GM19468 (cell line): ENCODE measurements around the gene IRF9.

Experiments
- ATAC-seq: cut with Tn5 transposase; IDR thresholded peaks from one replicate; pipeline ENCODE4 v1.9.1; 2021; ENCODE audit warnings: mild to moderate bottlenecking, moderate library complexity, moderate number of reproducible peaks; ENCODE audit not compliant: unreplicated experiment; ENCODE audit errors: extremely low read depth

The IRF9 gene

DNA sequence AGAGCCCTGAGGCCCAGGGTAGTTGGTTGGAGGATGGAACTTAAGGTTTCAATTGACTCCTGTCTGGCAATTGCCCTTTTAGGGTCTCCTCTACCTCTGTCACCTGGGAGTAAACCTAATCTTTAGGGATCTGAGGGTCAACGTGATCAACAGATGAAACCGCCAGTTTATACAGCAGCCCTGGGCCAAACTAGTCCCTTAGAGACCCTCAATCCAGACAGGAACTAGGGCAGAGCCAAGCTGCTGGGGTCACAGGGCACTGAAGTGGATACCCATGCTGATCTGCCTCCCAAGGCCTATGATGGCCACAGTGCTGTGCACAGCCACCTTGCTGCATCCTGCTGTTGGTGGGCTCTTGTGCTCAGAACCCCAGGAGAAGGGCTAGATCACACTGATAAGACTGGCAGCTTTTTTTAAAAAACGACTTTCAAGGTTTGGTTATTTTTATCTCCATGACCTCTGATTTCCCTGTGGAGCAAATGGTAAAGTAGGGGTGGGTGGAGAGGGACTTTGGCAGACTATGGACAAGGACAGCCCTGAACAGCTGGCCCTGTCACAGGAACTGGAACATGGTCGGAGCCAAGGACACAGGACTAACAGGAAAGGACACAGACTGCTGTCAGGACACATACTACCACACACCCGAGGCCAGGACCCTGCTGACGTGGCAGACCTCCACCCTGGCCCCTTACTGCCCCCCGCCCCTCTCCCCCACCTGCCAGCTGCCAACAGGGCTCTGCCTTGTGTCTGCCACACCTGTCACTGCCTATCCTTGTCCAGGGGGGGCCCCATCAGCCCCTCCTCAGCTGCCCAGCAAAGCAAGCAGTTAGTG is 30.1 kb upstream of the IRF9 start:
- no peak for ATAC-seq

DNA sequence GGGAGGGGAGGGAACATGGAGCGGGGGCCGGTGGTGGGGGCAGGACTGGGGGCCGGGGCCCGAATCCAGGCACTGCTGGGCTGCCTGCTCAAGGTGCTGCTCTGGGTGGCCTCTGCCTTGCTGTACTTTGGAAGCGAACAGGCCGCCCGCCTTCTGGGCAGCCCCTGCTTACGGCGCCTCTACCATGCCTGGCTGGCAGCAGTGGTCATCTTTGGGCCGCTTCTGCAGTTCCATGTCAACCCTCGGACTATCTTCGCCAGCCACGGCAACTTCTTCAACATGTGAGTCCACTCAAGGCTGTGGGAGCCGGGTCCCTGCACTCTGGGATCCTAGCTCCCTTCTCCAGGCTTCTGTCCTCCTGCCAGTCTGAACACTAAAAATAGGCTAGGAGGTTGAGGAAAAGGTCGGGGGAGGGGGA is 29.5 kb upstream of the IRF9 start:
- no peak for ATAC-seq

DNA sequence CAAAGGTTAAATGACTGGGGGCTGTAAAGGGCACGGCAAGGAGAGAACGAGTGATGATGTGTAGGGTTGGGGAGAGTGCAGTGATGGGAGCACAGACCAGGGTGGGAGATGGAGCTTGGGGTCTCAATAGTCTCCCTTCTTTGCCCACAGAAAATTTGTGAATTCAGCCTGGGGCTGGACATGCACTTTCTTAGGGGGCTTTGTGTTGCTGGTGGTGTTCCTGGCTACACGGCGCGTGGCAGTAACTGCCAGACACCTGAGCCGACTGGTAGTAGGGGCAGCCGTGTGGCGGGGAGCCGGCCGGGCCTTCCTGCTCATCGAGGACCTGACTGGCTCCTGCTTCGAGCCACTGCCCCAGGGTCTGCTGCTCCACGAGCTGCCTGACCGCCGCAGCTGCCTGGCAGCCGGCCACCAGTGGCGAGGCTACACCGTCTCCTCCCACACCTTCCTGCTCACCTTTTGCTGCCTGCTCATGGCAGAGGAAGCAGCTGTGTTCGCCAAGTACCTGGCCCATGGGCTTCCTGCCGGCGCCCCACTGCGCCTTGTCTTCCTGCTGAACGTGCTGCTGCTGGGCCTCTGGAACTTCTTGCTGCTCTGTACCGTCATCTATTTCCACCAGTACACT is 28.9 kb upstream of the IRF9 start:
- no peak for ATAC-seq

DNA sequence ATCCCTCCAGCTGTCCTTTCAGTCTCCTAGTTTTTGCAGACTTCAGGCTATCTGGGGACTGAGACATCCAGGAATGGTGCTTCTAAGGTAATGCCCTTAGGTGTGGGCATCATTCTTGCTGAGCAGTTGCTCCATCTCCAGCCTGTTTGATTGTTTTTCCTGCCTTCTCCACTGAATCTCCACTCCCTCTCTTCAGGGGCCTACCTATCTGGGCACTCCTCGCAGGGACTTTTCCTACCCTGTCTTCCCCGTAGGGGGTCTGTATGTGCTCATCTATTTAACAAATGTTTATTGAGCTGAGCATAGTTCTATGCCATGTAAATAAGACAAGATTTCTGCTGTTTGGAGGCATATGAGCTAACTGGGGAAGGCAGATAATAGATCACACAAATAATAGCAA is 28.1 kb upstream of the IRF9 start:
- ATAC-seq: no peak

DNA sequence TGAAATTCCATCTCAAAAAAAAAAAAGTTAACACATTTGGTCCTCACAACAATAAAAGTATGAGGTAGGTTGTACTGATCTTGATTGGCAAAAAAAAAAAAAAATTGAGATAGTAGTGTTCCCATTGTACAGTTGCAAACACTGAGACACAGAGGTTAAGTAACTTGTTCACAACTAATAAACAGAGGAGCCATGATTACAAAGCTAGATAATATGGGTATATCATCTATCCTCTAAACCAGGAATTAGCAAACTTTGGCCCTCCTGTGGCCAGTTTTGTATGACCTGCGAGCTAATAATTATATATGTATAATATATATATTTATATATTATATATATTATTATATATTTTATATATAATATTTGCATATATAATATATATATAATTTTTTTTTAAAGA is 27.3 kb upstream of the IRF9 start:
- no peak for ATAC-seq

DNA sequence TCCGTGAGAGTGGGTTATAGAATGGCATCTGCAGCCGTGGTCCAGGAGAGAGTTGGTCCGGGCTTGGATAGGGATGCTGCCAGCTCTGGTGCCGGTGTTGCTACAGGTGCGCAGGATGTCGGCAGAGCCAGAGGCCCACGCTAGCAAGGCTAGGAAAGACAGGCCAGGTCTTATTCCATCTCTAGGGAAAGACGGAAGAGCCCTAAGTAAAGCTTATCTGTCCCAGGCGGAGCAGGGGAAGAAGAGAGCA is 25.6 kb upstream of the IRF9 start:
- no peak for ATAC-seq

DNA sequence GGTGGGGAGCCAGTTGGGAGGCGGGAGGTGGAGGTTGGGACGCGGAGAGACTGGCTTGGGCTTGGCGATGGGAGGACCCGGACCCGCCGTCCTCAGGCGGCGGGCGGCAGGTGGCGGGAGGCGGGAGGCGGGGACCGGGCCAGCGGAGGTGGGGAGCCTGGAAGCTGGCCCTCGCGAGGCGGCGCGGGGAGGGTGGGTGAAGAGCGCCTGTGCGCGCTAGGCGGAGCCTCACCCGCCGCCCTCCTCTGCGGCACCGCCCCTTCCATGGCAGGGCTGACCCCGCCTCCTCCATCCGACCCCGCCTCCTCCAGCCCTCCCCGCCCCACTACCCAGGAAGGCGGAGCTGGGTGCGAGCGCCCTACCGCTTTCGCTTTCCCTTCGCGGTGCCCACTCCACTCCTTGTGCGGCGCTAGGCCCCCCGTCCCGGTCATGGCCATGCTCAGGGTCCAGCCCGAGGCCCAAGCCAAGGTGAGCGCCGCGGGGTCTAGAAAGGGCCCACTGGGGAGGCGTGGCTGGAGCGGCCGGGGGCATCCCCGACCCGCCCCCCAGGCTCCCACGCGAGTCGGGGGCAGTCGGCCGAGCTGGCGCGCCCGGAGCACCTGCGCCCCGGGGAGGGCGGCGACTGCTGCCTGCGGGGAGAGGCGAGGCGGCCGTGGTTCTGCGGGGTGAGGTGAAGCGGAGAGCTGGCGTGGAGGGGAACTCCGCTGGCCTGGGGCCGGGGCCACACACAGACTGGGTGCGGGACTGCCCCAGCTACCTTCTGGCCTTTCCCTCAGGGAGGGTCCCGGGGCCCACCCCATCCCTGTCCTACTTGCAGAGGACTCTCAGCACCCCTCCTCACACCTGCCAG is 25.0 kb upstream of the IRF9 start, which contains the start of gene PSME1:
PSME1 (plus strand) TSS at position 361 of the 850 bp plus-strand sequence; CDS start at position 430, 69 bp downstream.
- peak; percentile 70 for ATAC-seq

DNA sequence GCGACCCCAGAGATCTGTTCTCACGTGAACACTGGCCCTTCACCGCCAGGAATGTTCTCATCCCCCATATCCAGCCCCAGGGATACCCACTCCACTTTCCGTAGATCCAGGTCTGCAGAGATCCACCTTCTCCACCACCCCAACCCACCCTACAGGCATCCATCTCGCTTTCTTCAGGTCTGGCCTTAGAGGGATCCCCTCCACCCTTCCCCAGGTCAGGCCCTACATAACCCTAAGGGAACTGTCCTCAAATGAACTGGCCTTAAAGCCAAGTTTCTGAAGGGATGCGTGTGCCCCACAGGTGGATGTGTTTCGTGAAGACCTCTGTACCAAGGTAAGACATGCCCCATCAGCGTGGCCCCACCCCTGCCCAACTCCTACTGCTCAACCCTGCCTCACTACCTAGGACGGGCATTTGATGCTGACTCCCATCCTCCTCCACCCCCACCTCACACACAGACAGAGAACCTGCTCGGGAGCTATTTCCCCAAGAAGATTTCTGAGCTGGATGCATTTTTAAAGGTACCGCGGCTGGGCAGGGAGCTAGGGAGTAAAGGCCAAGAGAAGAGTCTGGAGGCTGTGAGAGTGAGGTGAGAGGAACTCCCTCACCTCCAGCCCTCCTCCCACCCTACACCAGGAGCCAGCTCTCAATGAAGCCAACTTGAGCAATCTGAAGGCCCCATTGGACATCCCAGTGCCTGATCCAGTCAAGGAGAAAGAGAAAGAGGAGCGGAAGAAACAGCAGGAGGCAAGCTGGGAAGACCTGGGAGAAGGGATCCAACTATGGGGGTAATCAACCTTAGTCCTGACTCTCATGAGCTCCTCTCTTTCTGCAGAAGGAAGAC is 24.2 kb upstream of the IRF9 start:
- ATAC-seq: no peak

DNA sequence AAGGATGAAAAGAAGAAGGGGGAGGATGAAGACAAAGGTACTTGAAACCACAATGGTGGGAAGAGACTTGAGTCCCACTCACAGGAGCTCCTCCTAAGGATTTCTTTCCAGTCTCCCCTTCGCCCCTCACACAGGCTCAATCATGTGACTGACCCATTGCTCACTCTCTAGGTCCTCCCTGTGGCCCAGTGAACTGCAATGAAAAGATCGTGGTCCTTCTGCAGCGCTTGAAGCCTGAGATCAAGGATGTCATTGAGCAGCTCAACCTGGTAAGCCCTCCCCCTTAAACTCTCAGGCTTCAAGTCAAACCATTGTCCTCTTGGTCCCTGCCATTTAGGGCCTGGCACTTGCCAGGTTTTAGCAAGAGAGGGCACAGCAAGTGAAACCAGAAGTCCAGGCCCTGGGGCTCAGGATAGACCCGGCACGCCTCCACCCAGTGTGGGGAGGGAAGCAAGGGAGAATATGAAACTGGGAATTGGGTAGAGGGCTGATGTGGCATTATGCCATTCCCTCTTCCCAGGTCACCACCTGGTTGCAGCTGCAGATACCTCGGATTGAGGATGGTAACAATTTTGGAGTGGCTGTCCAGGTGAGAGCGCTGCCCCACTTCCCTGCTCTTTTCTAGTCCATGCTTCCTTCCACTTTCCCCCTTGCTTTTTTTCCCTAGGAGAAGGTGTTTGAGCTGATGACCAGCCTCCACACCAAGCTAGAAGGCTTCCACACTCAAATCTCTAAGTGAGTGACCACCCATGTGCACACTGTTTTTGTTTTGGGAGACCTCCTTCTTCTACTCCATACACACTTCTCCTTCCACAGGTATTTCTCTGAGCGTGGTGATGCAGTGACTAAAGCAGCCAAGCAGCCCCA is 23.3 kb upstream of the IRF9 start:
- no peak for ATAC-seq

DNA sequence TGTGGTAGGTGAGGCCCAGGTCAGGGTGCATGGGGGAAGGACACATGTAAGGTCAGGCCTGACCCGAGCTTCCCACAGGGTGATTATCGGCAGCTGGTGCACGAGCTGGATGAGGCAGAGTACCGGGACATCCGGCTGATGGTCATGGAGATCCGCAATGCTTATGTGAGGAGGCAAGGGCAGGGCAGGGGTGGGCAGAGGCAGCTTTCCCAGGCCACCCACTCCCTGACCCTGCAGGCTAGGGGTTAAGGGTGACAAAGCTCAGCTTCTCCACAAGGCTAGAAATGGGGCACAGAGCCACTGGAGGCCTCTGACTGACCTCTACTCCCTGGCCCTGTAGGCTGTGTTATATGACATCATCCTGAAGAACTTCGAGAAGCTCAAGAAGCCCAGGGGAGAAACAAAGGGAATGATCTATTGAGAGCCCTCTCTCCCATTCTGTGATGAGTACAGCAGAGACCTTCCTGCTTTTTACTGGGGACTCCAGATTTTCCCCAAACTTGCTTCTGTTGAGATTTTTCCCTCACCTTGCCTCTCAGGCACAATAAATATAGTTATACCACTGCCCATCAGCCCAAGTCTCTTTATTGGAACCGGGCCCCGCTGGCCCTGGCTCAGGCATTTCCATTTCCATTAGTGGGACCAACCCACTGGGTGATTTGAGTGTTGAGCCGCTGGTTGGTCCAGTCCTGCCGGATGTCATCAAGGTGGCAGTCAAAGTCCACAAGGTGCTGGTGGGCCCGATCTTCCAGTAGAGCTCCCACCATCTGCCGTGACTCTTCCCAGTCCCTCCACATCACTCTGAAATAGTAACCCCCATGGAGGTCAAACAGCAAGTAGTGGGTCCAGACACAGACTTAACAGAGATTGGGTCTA is 22.4 kb upstream of the IRF9 start:
- no peak for ATAC-seq

DNA sequence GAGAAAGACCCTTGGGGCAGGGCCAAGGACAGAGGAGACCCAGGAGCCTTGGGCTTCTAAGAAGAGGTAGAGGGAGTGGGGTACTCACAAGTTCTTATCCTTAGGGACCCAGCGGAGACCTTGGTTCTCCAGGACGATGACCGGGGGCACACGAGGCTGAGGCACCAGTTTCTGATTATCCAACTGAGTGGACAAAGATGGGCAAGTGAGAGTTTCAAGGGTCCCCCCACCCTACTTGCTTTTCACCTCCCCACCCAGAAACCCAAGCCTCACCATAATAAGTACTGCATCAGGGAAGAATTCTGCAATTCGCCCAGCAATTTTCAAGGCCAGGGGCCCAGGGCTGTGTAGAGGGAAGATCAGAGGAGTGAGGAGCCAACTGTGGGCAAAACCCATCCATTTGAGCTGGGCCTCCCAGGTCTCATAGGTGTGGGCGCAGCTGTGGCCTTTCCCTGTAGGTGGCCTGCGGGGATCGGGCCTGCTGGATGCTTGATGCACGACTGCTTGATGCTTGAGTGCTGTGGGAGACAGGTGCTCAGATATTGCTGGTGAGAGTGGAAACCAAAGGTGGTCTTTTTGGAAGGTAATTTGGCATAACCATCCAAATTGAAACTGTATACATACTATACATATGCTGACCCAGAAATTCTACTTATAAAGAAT is 21.7 kb upstream of the IRF9 start:
- no peak for ATAC-seq

DNA sequence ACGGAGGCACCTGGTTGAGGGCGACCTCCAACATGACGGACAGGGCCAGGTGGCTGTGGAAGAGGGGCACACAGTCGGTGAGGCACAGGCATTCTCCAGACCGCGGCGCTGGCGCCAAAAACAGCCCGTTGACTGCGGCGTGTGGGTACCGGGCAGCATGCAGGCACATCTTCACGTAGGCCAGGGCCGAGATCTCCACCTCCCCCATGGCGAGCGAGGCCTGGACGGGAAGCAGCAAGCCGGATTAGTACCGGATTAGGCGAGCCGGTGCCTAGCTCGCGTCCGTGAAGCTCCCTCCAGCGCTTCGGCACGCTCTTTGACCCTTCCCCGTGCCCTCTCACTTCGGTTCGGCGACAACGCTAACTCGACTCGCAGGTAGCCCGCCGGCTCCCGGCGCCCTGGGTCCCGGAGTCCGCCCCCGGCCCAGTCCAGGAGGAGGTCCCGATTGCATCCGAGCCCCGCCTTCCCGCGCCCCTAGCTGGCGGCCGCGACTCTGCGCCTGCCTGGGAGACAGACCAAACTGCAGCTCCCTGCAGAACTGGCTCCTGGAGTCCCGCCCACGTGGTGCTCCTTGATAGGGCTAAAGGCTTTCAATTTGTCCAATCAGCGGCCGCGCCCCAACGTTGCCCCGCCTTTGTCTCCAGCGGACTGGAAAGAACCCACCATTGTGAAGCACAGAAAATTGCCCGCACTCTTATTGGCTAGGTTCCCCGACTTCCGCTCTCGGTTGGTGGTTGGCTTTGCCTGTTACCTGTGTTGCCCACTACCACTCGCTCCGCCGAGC is 19.8 kb upstream of the IRF9 start, which contains the start of gene EMC9:
EMC9 (minus strand) TSS at position 495 of the 784 bp plus-strand sequence; CDS start at position 208, 287 bp downstream.
- peak; percentile 94 for ATAC-seq

DNA sequence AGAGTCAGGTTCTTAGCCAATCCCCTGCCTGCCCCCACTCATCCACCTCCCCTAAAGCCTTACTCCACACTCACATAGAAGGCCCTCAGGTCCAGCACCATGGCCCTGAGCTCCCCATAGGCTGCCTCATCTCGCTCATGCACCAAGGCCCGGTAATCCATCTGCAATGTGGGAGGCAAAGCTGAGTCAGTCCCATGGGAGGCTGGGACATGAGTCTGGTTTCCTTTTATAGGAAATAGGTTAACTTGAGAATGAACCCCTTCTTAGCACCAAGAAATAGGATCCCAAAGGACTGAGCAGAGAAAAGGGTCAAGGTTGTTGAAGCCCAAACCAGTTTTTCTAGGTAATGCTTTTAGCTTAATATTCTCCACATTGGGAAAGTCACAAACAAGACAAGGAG is 17.6 kb upstream of the IRF9 start:
- no peak for ATAC-seq

DNA sequence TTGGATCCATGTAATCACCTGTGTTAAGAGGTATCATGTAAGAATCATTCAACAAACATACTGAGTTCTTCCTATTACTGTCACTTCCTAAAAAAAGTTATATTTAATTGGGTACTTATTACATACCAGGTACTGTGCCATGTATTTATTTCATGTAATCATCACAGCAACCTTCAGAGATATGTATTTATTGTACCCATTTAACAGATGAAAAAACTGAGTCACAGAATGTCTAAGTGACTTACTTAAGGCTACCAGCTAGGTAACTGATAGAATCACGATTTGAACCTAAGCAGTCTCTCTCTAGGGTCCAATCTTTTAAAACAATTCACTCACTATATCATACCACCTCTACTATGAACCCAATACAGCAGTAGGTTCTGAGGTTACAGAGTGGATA is 16.6 kb upstream of the IRF9 start:
- no peak for ATAC-seq

DNA sequence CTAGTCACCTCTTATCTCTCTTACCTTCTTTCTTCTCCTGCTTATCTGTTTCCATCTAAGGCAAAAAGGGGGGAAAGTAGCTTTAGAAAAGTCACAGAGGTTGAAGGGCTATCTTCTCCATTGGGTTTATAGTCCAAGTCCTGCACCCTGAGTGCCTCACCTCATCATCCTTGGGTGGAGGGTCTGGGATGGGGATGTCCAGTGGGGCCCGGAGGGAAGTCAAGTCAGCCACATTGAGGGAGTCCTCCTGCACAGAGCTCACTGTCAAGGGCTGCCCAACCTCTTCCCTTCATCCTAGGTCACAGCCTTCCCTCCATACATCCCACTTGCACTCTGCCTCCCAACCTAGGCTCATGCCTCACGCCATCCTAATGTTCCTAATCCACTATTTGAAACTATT is 15.8 kb upstream of the IRF9 start:
- no peak for ATAC-seq

DNA sequence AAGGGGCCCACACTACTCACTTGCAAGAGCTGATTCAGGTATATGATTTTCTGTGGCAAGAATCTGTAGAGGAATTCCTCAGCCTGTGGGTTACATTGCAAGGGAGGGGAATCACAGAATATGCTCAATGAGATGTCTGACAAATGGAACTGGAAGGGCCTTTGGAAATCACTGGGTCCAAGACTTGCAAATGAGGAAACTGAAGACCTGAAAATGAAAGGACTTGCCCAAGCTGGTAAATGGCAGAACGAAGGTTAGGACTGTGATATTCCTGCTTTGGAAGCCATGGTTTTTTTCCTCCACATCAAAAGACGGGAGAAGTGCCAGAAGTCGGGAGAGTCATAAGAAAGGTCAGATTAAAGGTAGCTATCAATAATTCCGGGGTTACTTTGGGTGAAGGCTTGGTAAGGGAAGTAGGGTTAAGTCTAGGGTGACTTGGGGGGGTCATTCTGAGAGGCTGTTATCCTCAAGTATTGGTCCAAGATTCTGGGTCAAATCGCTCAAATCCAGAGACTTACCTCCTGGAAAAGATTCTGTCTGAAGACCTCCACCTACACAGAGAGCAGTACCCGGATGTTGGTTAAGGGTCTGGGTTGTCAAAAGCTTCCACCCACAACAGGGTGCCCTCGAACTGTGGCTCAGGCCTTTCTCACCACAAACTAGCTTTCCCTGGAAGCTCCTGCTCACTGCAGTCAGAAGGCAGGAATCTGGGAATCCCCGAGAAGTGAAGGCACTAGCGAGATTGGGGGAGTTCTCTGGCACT is 15.2 kb upstream of the IRF9 start:
- no peak for ATAC-seq
